ENCODE results near the gene APBB2. TPM values are rescaled to one million over a fixed set of nuclear protein-coding genes. Genes with fewer than 3 reads are reported as not detected.
A peak's percentile ranks its signal among the peaks of the same experiment; 100 is the strongest.

The APBB2 gene
- total RNA-seq, 4 donors from 2014 or later = 66.3 to 133 (median 90.2) TPM

DNA sequence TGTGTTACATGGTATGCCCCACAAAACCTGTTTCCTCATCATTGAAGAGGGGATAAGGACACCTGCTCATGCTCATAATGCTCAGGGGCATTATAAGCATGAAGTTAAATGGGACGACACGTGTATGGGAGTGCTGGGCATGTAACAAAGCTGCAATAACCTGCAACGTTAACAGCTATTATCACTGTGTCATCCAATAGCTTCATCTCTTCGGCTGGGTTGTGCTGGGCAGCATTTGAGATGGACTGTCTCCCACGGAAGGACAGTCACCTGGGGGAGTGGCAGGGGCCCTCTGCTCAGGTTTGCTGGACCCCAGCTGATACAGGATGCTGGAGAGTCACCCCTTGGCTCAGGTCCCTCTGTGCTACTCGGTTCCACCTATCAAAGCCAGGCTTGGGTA, 370.1 kb downstream of the APBB2 start:
- Histone ChIP-seq H3K27ac (no peak overlapping the region), H3K27me3 (no peaks in the 10 kb centered on the region), H3K36me3 (no peaks in the 10 kb centered on the region), H3K9me3 (no peaks in the 10 kb centered on the region), H3K4me3 (no peak overlapping the region), H3K4me1 (peaks cover 0 to 16% (median 0%) of the 10 kb centered on the region in 3 donors)
- no peak for ATAC-seq
- WGBS, 2 donors (ENCODE audit: low coverage in 1 of 2) = 70 to 84% methylated on average over 2 to 4 of the region's 6 CpGs
- TF ChIP-seq, protein P1, sequence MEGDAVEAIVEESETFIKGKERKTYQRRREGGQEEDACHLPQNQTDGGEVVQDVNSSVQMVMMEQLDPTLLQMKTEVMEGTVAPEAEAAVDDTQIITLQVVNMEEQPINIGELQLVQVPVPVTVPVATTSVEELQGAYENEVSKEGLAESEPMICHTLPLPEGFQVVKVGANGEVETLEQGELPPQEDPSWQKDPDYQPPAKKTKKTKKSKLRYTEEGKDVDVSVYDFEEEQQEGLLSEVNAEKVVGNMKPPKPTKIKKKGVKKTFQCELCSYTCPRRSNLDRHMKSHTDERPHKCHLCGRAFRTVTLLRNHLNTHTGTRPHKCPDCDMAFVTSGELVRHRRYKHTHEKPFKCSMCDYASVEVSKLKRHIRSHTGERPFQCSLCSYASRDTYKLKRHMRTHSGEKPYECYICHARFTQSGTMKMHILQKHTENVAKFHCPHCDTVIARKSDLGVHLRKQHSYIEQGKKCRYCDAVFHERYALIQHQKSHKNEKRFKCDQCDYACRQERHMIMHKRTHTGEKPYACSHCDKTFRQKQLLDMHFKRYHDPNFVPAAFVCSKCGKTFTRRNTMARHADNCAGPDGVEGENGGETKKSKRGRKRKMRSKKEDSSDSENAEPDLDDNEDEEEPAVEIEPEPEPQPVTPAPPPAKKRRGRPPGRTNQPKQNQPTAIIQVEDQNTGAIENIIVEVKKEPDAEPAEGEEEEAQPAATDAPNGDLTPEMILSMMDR (IDR thresholded peaks at IDR 0.05) = no peak
- TF ChIP-seq POLR2AphosphoS5 (IDR thresholded peaks at IDR 0.05) (no peak), POLR2A (IDR thresholded peaks at IDR 0.05) (no peak), EP300 (IDR thresholded peaks at IDR 0.05) (no peak)

DNA sequence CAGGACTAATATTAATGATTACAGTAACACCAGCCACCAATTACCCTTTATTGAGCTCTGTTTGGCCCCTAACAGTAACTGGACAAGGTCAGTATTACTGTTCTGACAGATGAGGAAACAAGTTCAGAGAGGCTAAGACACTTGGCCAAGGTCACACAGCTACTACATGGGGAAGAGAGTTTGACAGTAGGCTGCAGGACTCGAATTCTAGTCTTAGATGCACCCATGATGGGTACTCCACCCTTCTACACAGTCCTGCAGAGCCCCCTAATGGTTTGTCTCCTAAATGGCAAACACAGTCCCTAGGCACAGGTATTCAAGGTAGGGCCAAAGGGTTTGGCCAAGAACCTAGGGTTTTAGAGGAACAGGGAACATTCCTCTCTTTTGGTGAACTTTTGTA, 370.6 kb downstream of the APBB2 start:
- H3K27me3 ChIP-seq = no peaks in the 10 kb centered on the region
- no peak for ATAC-seq
- H3K4me3 ChIP-seq = no peak overlapping the region
- no peaks in the 10 kb centered on the region for H3K36me3 ChIP-seq
- H3K9me3 ChIP-seq = no peaks in the 10 kb centered on the region
- 80% methylated on average over 1 of the region's 1 CpG; no CpG with 5 or more reads in 1 of the 2 donors for WGBS, 2 donors (ENCODE audit: low coverage in 1 of 2)
- TF ChIP-seq, protein P1 (IDR thresholded peaks at IDR 0.05) = no peak
- TF ChIP-seq EP300 (IDR thresholded peaks at IDR 0.05) (no peak), POLR2AphosphoS5 (IDR thresholded peaks at IDR 0.05) (no peak), POLR2A (IDR thresholded peaks at IDR 0.05) (no peak)
- H3K4me1 ChIP-seq = peaks cover 0 to 16% (median 0%) of the 10 kb centered on the region in 3 donors
- H3K27ac ChIP-seq = no peak overlapping the region

DNA sequence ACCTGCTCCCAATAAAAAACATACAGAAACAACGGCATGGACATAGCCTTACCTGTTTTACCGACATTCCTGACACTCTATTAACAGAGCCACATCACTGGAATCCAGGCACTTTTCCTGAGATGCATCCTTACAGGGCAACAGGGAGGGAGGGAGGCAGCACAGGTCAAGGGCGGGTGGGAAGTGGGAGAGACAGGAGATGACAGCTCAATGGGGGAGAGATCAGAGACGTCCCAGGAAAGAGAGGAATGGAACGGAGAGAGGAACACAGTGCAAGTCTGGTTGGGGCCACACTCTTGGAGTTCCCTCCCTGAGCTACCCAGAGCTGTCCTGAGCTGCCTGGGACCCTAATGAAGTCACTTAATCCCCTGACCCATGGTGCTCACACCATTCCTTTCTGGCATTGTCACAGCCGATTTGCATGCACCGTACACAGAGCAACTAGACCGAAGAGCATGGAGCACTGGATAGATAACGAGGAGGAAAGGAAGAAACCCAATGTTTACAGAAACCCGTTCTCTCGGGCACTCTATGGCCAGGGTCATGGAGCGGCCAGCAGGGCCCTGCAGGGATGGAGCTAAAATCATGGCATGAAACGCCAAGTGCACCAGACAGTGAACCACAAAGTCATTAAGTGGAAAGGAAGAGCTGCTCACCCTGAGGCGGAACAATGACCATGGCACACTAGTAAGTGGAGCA, 371.5 kb downstream of the APBB2 start:
- 60 to 74% methylated on average over 5 to 11 of the region's 14 CpGs for WGBS, 2 donors (ENCODE audit: low coverage in 1 of 2)
- Histone ChIP-seq H3K4me3 (no peak overlapping the region), H3K27ac (no peak overlapping the region), H3K27me3 (no peaks in the 10 kb centered on the region), H3K4me1 (peaks cover 0 to 16% (median 0%) of the 10 kb centered on the region in 3 donors), H3K36me3 (no peaks in the 10 kb centered on the region), H3K9me3 (no peaks in the 10 kb centered on the region)
- TF ChIP-seq POLR2AphosphoS5 (IDR thresholded peaks at IDR 0.05) (no peak), POLR2A (IDR thresholded peaks at IDR 0.05) (no peak)
- TF ChIP-seq, protein P1 (IDR thresholded peaks at IDR 0.05) = no peak
- no peak for ATAC-seq

DNA sequence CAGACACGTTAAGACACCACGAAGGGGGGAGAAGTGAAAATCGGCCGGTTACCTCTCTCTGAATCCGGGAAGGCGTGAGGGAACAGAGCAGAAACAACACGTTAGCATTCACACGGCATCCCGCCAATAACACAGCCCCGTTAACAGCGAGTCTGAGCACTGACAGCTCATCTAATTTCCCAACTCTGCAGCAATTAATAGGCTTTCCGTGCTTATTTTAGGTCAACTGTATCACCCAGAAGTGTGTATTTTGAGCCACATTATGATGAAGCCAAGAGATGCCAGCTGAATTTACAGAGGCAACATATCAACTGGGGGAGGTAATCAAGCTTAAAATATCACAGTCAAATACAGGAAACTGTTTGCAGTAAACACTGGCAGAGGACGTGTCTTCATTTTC, 372.0 kb downstream of the APBB2 start:
- Histone ChIP-seq H3K4me1 (peaks cover 0 to 16% (median 0%) of the 10 kb centered on the region in 3 donors), H3K4me3 (no peak overlapping the region), H3K36me3 (peaks cover 0 to 2% of the 10 kb centered on the region in 2 donors), H3K9me3 (no peaks in the 10 kb centered on the region), H3K27me3 (no peaks in the 10 kb centered on the region), H3K27ac (no peak overlapping the region)
- 76 to 100% methylated on average over 1 to 13 of the region's 13 CpGs for WGBS, 2 donors (ENCODE audit: low coverage in 1 of 2)
- no peak for TF ChIP-seq POLR2AphosphoS5 (IDR thresholded peaks at IDR 0.05)
- TF ChIP-seq, protein P1 (IDR thresholded peaks at IDR 0.05) = no peak
- no peak for TF ChIP-seq EP300 (IDR thresholded peaks at IDR 0.05)
- TF ChIP-seq POLR2A (IDR thresholded peaks at IDR 0.05) = no peak
- no peak for ATAC-seq

DNA sequence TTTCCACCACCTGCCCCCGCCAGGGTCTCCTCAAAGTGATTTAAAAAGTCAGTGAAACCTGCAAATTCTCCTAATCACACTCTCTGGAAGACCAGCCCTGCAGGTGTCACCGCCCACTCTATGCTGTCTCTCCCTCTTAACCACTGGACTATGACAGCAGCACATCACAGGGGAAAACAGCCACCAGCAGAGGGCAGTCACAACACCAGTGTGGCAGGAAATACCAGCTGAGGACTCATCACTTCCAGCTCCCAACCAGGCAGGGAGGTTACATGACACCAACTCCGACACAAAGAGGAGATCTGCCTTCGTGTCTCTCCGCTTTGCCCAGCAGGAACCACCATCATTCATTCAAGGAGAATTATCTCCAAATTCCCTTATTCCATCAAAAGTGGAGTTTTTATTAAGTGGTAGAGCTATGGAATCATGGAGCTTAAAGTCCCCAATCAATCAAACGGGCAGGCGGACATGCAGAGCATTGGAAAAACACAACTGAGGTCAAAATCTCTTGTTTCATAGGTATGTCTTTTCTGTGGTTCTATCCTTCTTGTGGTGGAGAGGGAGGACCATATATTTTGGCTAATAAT, 373.3 kb downstream of the APBB2 start:
- Histone ChIP-seq H3K4me1 (peaks cover 0 to 16% (median 0%) of the 10 kb centered on the region in 3 donors), H3K27me3 (no peaks in the 10 kb centered on the region), H3K27ac (no peak overlapping the region), H3K36me3 (peaks cover 0 to 13% of the 10 kb centered on the region in 2 donors), H3K4me3 (no peak overlapping the region), H3K9me3 (no peaks in the 10 kb centered on the region)
- no peak for TF ChIP-seq POLR2A (IDR thresholded peaks at IDR 0.05)
- TF ChIP-seq, protein P1 (IDR thresholded peaks at IDR 0.05) = peak in 2 of 4 experiments; percentile 34 to 54
- 69 to 89% methylated on average over 4 to 5 of the region's 7 CpGs for WGBS, 2 donors (ENCODE audit: low coverage in 1 of 2)
- peak; percentile 56 for ATAC-seq

Measured in gastroesophageal sphincter (tissue), 4 donors.